GM12865 (cell line): ENCODE measurements around the gene TFF1.

Experiments
- DNase-seq: peaks from one replicate; pipeline ENCODE4 v3.0.0; 2010; ENCODE audit warnings: low read depth
- H3K4me3 ChIP-seq: 2 replicates; pipeline ENCODE4 v1.5.1; 2011; ENCODE audit warnings: mild to moderate bottlenecking, low read depth, low read length, control low read depth
- TF ChIP-seq, protein P1 (sequence below): IDR thresholded peaks from 2 replicates; pipeline ENCODE4 v1.5.1; 2011; ENCODE audit warnings: low read length, control low read depth, low read depth, inconsistent platforms; ENCODE audit not compliant: insufficient read depth; ENCODE audit errors: missing control alignments

The TFF1 gene

DNA sequence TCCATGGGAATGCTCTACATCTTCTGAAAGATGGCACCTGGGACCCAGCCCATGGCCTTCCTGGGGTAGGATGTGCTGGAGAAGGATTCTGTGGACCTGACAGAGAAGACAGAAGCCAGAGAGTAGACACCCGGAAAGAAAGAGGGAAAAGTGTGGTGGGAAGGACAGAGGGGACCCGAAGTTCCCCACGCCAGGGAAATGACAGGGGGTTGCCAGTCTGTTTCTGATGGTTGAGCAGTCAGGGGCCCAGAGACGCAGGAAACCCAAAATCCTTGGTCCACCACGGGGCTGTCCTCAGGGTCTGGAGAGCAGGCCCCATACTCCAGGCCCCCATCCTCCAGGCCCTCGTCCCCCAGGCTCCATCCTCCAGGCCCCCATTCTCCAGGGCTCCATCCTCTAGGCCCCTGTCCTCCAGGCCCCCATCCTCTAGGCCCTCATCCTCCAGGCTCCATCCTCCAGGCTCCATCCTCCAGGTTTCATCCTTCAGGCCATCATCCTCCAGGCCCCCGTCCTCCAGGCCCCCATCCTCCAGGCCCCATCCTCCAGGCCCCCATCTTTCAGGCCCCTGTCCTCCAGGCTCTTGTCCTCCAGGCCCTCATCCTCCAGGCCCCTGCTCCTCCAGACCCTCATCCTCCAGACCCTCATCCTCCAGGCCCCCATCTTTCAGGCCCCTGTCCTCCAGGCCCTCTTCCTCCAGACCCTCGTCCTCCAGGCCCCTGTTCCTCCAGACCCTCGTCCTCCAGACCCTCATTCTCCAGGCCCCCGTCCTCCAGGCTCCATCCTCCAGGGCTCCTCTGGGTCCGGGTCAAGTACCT lies 14.5 kb downstream of the TFF1 start:
- H3K4me3 ChIP-seq: no peak overlapping the region
- TF ChIP-seq, protein P1, sequence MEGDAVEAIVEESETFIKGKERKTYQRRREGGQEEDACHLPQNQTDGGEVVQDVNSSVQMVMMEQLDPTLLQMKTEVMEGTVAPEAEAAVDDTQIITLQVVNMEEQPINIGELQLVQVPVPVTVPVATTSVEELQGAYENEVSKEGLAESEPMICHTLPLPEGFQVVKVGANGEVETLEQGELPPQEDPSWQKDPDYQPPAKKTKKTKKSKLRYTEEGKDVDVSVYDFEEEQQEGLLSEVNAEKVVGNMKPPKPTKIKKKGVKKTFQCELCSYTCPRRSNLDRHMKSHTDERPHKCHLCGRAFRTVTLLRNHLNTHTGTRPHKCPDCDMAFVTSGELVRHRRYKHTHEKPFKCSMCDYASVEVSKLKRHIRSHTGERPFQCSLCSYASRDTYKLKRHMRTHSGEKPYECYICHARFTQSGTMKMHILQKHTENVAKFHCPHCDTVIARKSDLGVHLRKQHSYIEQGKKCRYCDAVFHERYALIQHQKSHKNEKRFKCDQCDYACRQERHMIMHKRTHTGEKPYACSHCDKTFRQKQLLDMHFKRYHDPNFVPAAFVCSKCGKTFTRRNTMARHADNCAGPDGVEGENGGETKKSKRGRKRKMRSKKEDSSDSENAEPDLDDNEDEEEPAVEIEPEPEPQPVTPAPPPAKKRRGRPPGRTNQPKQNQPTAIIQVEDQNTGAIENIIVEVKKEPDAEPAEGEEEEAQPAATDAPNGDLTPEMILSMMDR: no peak
- DNase-seq: no peak

DNA sequence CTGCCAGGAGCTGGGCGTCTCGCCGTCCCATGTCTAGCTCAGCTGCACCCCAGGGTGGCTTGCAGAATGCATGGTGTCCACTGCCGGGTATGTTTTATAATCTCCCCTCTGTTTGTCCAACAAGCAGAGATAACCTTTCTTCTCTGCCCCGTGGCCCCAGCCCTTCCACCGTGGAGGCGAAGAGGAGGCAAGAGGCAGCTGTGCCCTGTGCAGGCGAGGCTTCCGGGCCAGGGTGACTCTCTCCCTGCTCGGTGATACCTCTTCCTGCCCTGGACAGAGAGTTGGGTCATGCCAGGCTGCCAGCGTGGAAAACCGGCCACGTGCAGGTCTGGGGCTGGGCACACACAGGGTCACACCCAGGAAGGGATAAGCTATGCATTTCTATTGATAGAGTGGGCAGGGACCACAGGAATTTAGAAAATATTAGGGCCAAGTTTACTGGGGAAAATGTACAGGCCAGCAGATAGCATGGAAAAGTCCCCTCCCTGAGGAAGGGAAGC lies 15.4 kb downstream of the TFF1 start, which contains the start of gene TFF2:
Gene TFF2 (minus strand): TSS at position 68 of the 500 bp plus-strand sequence. CDS start 37 bp downstream, at position 31.
- TF ChIP-seq, protein P1: no peak
- no peak for DNase-seq
- H3K4me3 ChIP-seq: no peak within 1 kb of the TSS

DNA sequence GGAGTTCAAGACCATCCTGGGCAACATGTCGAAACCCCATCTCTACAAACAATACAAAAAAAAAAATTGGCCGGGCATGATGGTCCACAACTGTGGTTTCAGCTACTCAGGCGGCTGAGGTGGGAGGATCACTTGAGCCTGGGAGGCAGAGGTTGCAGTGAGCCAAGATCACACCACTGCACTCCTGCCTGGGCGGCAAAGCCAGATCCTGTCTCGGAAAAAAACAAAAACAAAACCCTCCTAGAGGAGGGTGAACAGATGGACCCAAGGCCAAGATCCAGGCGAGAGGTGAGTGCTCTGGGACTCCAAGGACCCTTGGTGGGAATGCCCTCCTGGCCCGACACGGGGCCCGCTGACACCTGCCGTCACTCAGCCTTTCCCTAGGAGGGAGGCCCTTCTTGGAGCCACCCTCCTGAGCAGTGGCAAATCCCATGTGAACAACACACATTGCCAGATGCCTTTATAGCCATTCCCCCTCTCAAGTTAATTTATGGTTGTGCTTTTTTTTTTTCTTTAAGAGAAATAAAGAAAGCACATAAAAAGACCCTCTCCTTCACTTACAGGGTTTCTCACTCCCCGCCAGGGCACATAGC lies 15.9 kb downstream of the TFF1 start:
- DNase-seq: no peak
- no peak overlapping the region for H3K4me3 ChIP-seq
- TF ChIP-seq, protein P1: no peak

DNA sequence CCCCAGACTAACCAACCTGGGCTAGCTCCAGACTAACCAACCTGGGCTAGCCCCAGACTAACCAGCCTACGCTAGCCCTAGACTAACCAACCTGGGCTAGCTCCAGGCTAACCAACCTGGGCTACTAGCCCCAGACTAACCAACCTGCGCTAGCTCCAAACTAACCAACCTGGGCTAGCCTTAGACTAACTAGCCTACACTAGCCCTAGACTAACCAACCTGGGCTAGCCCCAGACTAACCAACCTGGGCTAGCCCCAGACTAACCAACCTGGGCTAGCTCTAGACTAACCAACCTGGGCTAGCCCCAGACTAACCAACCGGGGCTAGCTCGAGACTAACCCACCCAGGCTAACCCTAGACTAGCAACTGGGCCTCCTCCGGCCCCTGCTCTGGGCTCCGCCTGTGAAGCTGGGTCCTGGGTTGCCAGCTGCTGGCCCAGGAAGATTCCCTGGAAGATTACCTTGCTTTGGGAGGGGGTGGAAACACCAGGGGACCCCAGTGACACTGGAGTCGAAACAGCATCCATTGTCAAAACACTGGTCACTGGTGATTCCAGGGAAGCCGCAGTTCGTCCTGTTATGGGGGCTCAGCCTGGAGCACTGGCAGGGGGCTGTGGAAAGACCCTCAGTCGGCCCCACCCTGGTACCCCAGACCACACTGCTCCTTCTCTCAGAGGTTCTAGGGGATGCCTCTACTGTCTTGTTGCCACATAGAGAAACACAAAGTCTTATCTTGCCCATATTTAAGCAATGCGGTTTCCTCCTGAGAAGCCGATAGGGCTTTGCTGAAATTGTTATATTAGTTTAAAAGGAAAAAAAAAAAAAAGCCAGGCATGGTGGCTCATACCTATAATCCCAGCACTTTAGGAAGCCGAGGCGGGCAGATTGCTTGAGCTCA lies 16.7 kb downstream of the TFF1 start:
- DNase-seq: no peak
- H3K4me3 ChIP-seq: no peak overlapping the region
- TF ChIP-seq, protein P1: no peak

DNA sequence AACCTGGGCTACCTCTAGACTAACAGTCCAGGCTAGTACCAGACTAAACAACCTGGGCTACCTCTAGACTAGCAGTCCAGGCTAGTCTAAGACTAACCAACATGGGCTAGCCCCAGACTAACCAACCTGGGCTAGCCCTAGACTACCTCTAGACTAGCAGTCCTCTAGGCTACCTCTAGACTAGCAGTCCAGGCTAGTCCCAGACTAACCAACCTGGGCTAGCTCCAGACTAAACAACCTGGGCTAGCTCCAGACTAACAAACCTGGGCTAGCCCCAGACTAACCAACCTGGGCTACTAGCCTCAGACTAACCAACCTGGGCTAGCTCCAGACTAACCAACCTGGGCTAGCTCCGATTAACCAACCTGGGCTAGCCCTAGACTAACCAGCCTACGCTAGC lies 17.6 kb downstream of the TFF1 start:
- no peak for DNase-seq
- TF ChIP-seq, protein P1: no peak
- no peak overlapping the region for H3K4me3 ChIP-seq

DNA sequence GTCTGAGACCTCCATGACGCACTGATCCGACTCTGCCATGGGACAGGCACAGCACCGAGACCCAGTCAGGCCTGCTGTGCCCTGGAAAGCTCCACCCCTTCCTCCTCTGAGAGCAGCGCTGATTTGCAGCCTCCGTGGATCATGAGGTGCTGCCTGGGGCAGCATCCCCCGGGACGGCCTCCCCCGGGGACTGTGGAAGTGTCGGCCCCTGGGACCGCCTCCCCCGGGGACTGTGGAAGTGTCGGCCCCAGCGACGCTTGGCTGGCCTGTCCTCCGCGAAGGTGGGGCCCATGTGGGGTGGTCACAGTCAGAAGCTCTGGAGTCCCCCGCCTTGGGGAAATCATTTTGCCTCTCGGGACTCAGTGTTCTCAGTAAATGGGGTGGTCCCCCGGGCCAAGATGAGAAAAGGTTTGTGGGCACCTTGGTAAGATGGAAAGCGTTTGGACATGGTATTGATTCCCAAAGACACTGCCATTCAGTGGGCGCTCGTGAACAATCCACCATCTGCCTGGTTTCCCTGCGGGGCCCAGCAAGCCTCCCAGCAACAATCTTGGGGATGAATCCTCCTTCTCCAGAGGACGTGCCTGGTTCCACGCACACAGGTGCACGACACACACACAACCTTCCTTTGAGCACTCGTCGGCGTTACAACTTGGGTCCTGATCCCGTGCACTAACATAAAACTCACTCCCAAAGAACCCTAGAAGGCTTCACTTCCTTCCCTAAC lies 18.6 kb downstream of the TFF1 start:
- no peak overlapping the region for H3K4me3 ChIP-seq
- no peak for DNase-seq
- TF ChIP-seq, protein P1: no peak
